ENCODE measurements around the gene CTSE. TPM values are rescaled to one million over a fixed set of nuclear protein-coding genes. Genes with fewer than 3 reads are reported as not detected.

CTSE gene
- total RNA-seq, 2 experiments from 2014 or later, result not detected

GRCh38 chr1:206006946-206007345 lies 16.7 kb downstream of the CTSE start:
- no peak overlapping the region for H3K27ac Mint-ChIP-seq
- H3K27me3 Mint-ChIP-seq, result peaks cover 5% of the 10 kb centered on the region
- no peaks in the 10 kb centered on the region for H3K9me3 Mint-ChIP-seq
- peaks cover 24% of the 10 kb centered on the region for H3K4me1 Mint-ChIP-seq (ENCODE audit: low read depth)
- no peak for TF ChIP-seq CTCF (IDR thresholded peaks at IDR 0.05)
- POLR2A ChIA-PET, result no interaction called here
- H3K4me3 Mint-ChIP-seq, result no peak overlapping the region
- intact Hi-C loops (cut with micrococcal nuclease), result no loop called here
- ATAC-seq (no peak), DNase-seq (no peak)
- CTCF ChIA-PET, result interaction anchor here (1.5 to 1.7 kb wide), 2 partner anchors 23 to 30 kb away, joined by 4 to 6 read pairs; no protein-coding TSS in a partner anchor
- H3K36me3 Mint-ChIP-seq (ENCODE audit: low read depth), result no peaks in the 10 kb centered on the region

DNA sequence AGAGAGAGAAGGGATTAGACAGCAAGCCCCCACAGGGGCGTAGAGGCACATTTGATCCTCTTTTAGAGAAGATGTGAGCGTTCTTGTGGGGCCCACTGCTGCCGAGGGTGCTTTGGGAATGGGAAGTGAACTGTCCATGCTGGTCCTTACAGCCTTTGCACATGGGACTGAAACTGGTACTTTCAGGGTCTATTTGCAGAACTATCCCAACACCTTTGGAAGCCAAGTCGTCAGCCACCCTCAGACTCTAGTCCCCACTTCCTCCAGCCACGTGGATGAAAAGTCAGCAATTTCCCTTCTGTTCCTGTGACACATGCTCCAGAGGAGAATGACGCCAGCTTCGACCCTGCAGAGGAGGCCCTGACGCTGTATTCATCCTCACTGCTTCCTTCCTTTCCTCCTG lies 17.9 kb downstream of the CTSE start:
- H3K4me3 Mint-ChIP-seq, result no peak overlapping the region
- ATAC-seq (no peak), DNase-seq (no peak)
- H3K27ac Mint-ChIP-seq, result no peak overlapping the region
- POLR2A ChIA-PET, result no interaction called here
- H3K4me1 Mint-ChIP-seq (ENCODE audit: low read depth), result peaks cover 22% of the 10 kb centered on the region
- CTCF ChIA-PET, result interaction anchor here (1.5 to 1.7 kb wide), 2 partner anchors 22 to 28 kb away, joined by 4 to 6 read pairs; no protein-coding TSS in a partner anchor
- peaks cover 5% of the 10 kb centered on the region for H3K27me3 Mint-ChIP-seq
- H3K9me3 Mint-ChIP-seq, result no peaks in the 10 kb centered on the region
- intact Hi-C loops (cut with micrococcal nuclease), result no loop called here
- no peaks in the 10 kb centered on the region for H3K36me3 Mint-ChIP-seq (ENCODE audit: low read depth)
- TF ChIP-seq CTCF (IDR thresholded peaks at IDR 0.05), result no peak

- H3K36me3 Mint-ChIP-seq (ENCODE audit: low read depth), result no peaks in the 10 kb centered on the region
- H3K27ac Mint-ChIP-seq, result no peak overlapping the region
- DNase-seq, result no peak
- peaks cover 20% of the 10 kb centered on the region for H3K4me1 Mint-ChIP-seq (ENCODE audit: low read depth)
- no peak overlapping the region for H3K4me3 Mint-ChIP-seq
- ChIA-PET CTCF (interaction anchor here (1.7 kb wide), 1 partner anchor 28 kb away, joined by 6 read pairs; no protein-coding TSS in a partner anchor), POLR2A (no interaction called here)
- no peak for ATAC-seq
- TF ChIP-seq CTCF (IDR thresholded peaks at IDR 0.05), result no peak
- peaks cover 5% of the 10 kb centered on the region for H3K27me3 Mint-ChIP-seq
- H3K9me3 Mint-ChIP-seq, result no peaks in the 10 kb centered on the region
- intact Hi-C loops (cut with micrococcal nuclease), result no loop called here
These were observed 18.5 kb downstream of the CTSE start for GRCh38 chr1:206005234-206005633.

DNA sequence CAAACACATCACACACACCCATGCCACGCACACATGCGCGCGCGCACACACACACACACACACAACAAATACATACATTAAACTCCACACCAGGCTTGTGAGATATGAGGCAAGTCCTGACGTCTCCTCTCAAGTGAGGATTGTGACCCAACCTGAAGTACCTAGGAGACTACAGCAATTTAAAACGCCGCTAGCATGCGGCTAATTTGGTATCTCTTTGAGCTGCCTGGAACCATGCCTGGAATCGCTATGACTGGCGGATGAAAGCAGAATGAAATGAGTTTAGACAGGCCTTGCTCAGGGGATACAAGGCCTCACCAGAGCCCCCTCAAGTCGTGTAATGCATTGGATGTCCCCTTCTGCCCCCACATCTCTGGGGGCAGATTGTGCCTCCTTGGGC lies 18.9 kb downstream of the CTSE start:
- H3K27me3 Mint-ChIP-seq, result peaks cover 5% of the 10 kb centered on the region
- no peaks in the 10 kb centered on the region for H3K9me3 Mint-ChIP-seq
- no peaks in the 10 kb centered on the region for H3K36me3 Mint-ChIP-seq (ENCODE audit: low read depth)
- ChIA-PET CTCF (no interaction called here), POLR2A (no interaction called here)
- H3K4me3 Mint-ChIP-seq, result no peak overlapping the region
- intact Hi-C loops (cut with micrococcal nuclease), result no loop called here
- no peak overlapping the region for H3K27ac Mint-ChIP-seq
- ATAC-seq, result no peak
- H3K4me1 Mint-ChIP-seq (ENCODE audit: low read depth), result peaks cover 20% of the 10 kb centered on the region
- DNase-seq, result no peak
- no peak for TF ChIP-seq CTCF (IDR thresholded peaks at IDR 0.05)

DNA sequence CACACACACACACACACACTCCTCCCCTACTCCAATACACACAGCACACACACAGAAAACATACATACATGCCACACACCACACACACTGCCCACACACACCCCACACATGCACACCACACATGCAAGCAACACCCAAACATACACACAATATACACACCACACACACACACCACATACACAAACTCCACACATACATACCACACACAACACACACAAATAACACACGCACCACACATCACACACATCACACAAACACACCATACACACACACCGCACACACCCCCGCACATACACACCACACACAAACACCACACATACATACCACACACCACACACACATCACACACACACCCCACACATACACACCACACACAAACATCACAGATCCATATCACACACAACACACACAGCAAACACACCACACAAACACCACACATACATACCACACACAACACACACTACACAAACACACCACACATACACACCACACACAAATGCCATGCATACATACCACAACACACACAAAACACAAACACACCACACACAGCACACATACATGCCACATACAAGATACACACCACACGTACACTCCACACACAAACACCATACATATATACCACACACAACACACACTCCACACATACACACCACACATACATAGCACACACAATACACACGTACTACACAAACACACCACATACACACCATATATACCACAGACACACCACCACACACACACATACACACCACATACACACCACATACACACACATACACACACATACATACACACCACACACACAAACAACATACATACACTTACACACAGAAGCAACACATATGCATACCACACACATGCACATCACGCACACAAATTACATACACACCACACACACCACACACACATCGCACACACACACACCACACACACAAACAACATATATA lies 19.6 kb downstream of the CTSE start:
- ChIA-PET POLR2A (no interaction called here), CTCF (interaction anchor here (0.9 to 1.0 kb wide), 2 partner anchors 26 to 346 kb away, joined by 3 to 4 read pairs; no protein-coding TSS in a partner anchor)
- DNase-seq (no peak), ATAC-seq (no peak)
- Mint-ChIP-seq H3K36me3 (ENCODE audit: low read depth) (no peaks in the 10 kb centered on the region), H3K4me3 (no peak overlapping the region), H3K27ac (no peak overlapping the region), H3K9me3 (no peaks in the 10 kb centered on the region), H3K4me1 (ENCODE audit: low read depth) (peaks cover 20% of the 10 kb centered on the region), H3K27me3 (peaks cover 5% of the 10 kb centered on the region)
- no peak for TF ChIP-seq CTCF (IDR thresholded peaks at IDR 0.05)
- intact Hi-C loops (cut with micrococcal nuclease), result no loop called here
